ENCODE data around the gene SUCLG1.

SUCLG1 gene

GRCh38 chr2:84459018-84459943 lies at the start of gene SUCLG1 (continued):
- TF ChIP-seq, protein P1, sequence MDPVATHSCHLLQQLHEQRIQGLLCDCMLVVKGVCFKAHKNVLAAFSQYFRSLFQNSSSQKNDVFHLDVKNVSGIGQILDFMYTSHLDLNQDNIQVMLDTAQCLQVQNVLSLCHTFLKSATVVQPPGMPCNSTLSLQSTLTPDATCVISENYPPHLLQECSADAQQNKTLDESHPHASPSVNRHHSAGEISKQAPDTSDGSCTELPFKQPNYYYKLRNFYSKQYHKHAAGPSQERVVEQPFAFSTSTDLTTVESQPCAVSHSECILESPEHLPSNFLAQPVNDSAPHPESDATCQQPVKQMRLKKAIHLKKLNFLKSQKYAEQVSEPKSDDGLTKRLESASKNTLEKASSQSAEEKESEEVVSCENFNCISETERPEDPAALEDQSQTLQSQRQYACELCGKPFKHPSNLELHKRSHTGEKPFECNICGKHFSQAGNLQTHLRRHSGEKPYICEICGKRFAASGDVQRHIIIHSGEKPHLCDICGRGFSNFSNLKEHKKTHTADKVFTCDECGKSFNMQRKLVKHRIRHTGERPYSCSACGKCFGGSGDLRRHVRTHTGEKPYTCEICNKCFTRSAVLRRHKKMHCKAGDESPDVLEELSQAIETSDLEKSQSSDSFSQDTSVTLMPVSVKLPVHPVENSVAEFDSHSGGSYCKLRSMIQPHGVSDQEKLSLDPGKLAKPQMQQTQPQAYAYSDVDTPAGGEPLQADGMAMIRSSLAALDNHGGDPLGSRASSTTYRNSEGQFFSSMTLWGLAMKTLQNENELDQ (tag by site-specific recombination; IDR thresholded peaks at IDR 0.05; ENCODE audit: low read depth) = no peak
- TF ChIP-seq KLF10 (tag by site-specific recombination; IDR thresholded peaks at IDR 0.05) (0 out of 2 replicates have a peak, but pooled peaks have one; percentile 18), ZBTB17 (tag by site-specific recombination; IDR thresholded peaks at IDR 0.05) (peak; percentile 72), ZNF202 (tag by site-specific recombination; IDR thresholded peaks at IDR 0.05; ENCODE audit: borderline replicate concordance) (no peak), ZFP37 (tag by site-specific recombination; IDR thresholded peaks at IDR 0.05) (no peak), ZNF239 (tag by site-specific recombination; IDR thresholded peaks at IDR 0.05) (no peak), ZNF121 (tag by site-specific recombination; IDR thresholded peaks at IDR 0.05) (no peak), PRDM2 (tag by site-specific recombination; IDR thresholded peaks at IDR 0.05; ENCODE audit: borderline replicate concordance) (no peak), ZNF10 (tag by site-specific recombination; IDR thresholded peaks at IDR 0.05) (no peak), ZNF791 (tag by site-specific recombination; IDR thresholded peaks at IDR 0.05) (no peak), ZBTB20 (tag by site-specific recombination; IDR thresholded peaks at IDR 0.05) (peak; percentile 55), ZXDB (tag by site-specific recombination; IDR thresholded peaks at IDR 0.05) (peak; percentile 97), ZNF404 (tag by site-specific recombination; IDR thresholded peaks at IDR 0.05) (no peak), ZNF394 (tag by site-specific recombination; IDR thresholded peaks at IDR 0.05; ENCODE audit: borderline replicate concordance) (no peak), SCRT1 (tag by site-specific recombination; IDR thresholded peaks at IDR 0.05; ENCODE audit: borderline replicate concordance) (no peak), HOXC10 (CRISPR knock-in tag; IDR thresholded peaks at IDR 0.05) (no peak), GFI1B (tag by site-specific recombination; IDR thresholded peaks at IDR 0.05) (no peak), ZNF664 (tag by site-specific recombination; IDR thresholded peaks at IDR 0.05) (no peak), ZEB2 (tag by site-specific recombination; IDR thresholded peaks at IDR 0.05) (0 out of 2 replicates have a peak, but pooled peaks have one; percentile 44), ZNF560 (tag by site-specific recombination; IDR thresholded peaks at IDR 0.05; ENCODE audit: borderline replicate concordance) (no peak), SALL2 (tag by site-specific recombination; IDR thresholded peaks at IDR 0.05; ENCODE audit: borderline replicate concordance) (no peak), ZNF398 (tag by site-specific recombination; IDR thresholded peaks at IDR 0.05) (no peak), RBAK (tag by site-specific recombination; IDR thresholded peaks at IDR 0.05) (no peak), ZNF76 (tag by site-specific recombination; IDR thresholded peaks at IDR 0.05; ENCODE audit: borderline replicate concordance, low read depth) (peak; percentile 96), KLF9 (tag by site-specific recombination; IDR thresholded peaks at IDR 0.05; ENCODE audit: low read depth) (peak; percentile 36; the same call in 1 of the 2 replicates)
- TF ChIP-seq, protein P2, sequence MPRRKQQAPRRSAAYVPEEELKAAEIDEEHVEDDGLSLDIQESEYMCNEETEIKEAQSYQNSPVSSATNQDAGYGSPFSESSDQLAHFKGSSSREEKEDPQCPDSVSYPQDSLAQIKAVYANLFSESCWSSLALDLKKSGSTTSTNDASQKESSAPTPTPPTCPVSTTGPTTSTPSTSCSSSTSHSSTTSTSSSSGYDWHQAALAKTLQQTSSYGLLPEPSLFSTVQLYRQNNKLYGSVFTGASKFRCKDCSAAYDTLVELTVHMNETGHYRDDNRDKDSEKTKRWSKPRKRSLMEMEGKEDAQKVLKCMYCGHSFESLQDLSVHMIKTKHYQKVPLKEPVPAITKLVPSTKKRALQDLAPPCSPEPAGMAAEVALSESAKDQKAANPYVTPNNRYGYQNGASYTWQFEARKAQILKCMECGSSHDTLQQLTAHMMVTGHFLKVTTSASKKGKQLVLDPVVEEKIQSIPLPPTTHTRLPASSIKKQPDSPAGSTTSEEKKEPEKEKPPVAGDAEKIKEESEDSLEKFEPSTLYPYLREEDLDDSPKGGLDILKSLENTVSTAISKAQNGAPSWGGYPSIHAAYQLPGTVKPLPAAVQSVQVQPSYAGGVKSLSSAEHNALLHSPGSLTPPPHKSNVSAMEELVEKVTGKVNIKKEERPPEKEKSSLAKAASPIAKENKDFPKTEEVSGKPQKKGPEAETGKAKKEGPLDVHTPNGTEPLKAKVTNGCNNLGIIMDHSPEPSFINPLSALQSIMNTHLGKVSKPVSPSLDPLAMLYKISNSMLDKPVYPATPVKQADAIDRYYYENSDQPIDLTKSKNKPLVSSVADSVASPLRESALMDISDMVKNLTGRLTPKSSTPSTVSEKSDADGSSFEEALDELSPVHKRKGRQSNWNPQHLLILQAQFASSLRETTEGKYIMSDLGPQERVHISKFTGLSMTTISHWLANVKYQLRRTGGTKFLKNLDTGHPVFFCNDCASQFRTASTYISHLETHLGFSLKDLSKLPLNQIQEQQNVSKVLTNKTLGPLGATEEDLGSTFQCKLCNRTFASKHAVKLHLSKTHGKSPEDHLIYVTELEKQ (tag by site-specific recombination; IDR thresholded peaks at IDR 0.05; ENCODE audit: borderline replicate concordance) = no peak

Data from HEK293 (cell line).